ENCODE results near the gene HIPK3.
"Not testable (repeated sequence)": the region's sequence is repeated elsewhere in the genome, so short reads cannot be mapped to it uniquely, and the experiment has no call there.

HIPK3 gene

GRCh38 chr11:33258631-33259205 is 1.5 kb downstream of the HIPK3 start:
- no peak for DNase-seq (ENCODE audit: low read depth in 2 of 2)

GRCh38 chr11:33259869-33260268 is 2.7 kb downstream of the HIPK3 start:
- DNase-seq (ENCODE audit: low read depth in 2 of 2): no peak

- DNase-seq (ENCODE audit: low read depth in 2 of 2): not testable (repeated sequence)
These were observed 4.2 kb downstream of the HIPK3 start for GRCh38 chr11:33261350-33261749.

GRCh38 chr11:33262011-33262645 is 4.9 kb downstream of the HIPK3 start:
- DNase-seq (ENCODE audit: low read depth in 2 of 2): no peak

GRCh38 chr11:33263549-33263948 is 6.4 kb downstream of the HIPK3 start:
- no peak for DNase-seq (ENCODE audit: low read depth in 2 of 2)

GRCh38 chr11:33264926-33265325 is 7.7 kb downstream of the HIPK3 start:
- no peak for DNase-seq (ENCODE audit: low read depth in 2 of 2)

GRCh38 chr11:33266393-33267215 is 9.4 kb downstream of the HIPK3 start:
- DNase-seq (ENCODE audit: low read depth in 2 of 2): no peak

GRCh38 chr11:33268945-33269540 is 11.9 kb downstream of the HIPK3 start:
- DNase-seq (ENCODE audit: low read depth in 2 of 2): no peak

GRCh38 chr11:33269822-33270221 is 12.6 kb downstream of the HIPK3 start:
- no peak for DNase-seq (ENCODE audit: low read depth in 2 of 2)

GRCh38 chr11:33271059-33271458 is 13.9 kb downstream of the HIPK3 start:
- no peak for DNase-seq (ENCODE audit: low read depth in 2 of 2)

- DNase-seq (ENCODE audit: low read depth in 2 of 2): no peak
These were observed 15.3 kb downstream of the HIPK3 start for GRCh38 chr11:33272338-33273107.

- no peak for DNase-seq (ENCODE audit: low read depth in 2 of 2)
These were observed 16.5 kb downstream of the HIPK3 start for GRCh38 chr11:33273656-33274055.

GRCh38 chr11:33280411-33280810 is 23.2 kb downstream of the HIPK3 start:
- DNase-seq (ENCODE audit: low read depth in 2 of 2): no peak

- DNase-seq (ENCODE audit: low read depth in 2 of 2): no peak
These were observed 24.6 kb downstream of the HIPK3 start for GRCh38 chr11:33281758-33282157.

GRCh38 chr11:33284818-33285217 is 27.6 kb downstream of the HIPK3 start:
- DNase-seq (ENCODE audit: low read depth in 2 of 2): no peak

- no peak for DNase-seq (ENCODE audit: low read depth in 2 of 2)
These were observed 33.1 kb downstream of the HIPK3 start for GRCh38 chr11:33290319-33290718.

GRCh38 chr11:33291004-33291777 is 34.0 kb downstream of the HIPK3 start:
- DNase-seq (ENCODE audit: low read depth in 2 of 2): no peak

- no peak for DNase-seq (ENCODE audit: low read depth in 2 of 2)
These were observed 35.1 kb downstream of the HIPK3 start for GRCh38 chr11:33292311-33292710.

GRCh38 chr11:33294224-33294623 is 37.0 kb downstream of the HIPK3 start:
- no peak for DNase-seq (ENCODE audit: low read depth in 2 of 2)

- no peak for DNase-seq (ENCODE audit: low read depth in 2 of 2)
These were observed 37.6 kb downstream of the HIPK3 start for GRCh38 chr11:33294797-33295196.

GRCh38 chr11:33296695-33297094 is 39.5 kb downstream of the HIPK3 start:
- no peak for DNase-seq (ENCODE audit: low read depth in 2 of 2)

All from stimulated activated CD4-positive, alpha-beta T cell treated with anti-CD3 and anti-CD28 coated beads, Interleukin-1b, Interleukin-23, amount 100 ng/mL, for 1 hour (primary cell).